Endothelial cell of umbilical vein (primary cell): ENCODE results near the gene TSPEAR. TPM values are rescaled to one million over a fixed set of nuclear protein-coding genes. Genes with fewer than 3 reads are reported as not detected.

ENCODE experiments used
- BruUV-seq: library from RNA; stranded (reverse); fragments of 400-500 nt; replicated peaks from 2 replicates; lab custom pipeline; 2021; lab: Mats Ljungman, UMichigan
- CTCF ChIA-PET: fragments of 300-600, 350-600 bp; sonication (Branson Sonifier 250); formaldehyde crosslinking; loops from one replicate; lab custom pipeline; 2021; ENCODE audit warnings: antibody characterized with exemption, inconsistent platforms; lab: Charles Lee
- POLR2A ChIA-PET: fragments of 300-600, 350-600 bp; sonication (Branson Sonifier 250); formaldehyde crosslinking; loops from one replicate; lab custom pipeline; 2021; ENCODE audit warnings: antibody characterized with exemption, inconsistent platforms; lab: Charles Lee
- DNase-seq: peaks from one replicate; pipeline ENCODE4 v3.0.0-alpha.2; 2011; ENCODE audit warnings: low read depth, low spot score
- FAIRE-seq: peaks from 2 replicates; lab custom pipeline; 2011; peaks lifted over from hg19 to GRCh38; lab: Jason Lieb, UNC
- H2AFZ ChIP-seq: 2 replicates; pipeline ENCODE4 v1.6.0; 2012; ENCODE audit warnings: low read depth, low read length, control low read depth, inconsistent platforms
- H3K27ac ChIP-seq: 2 replicates; pipeline ENCODE4 v1.5.1; 2011; ENCODE audit warnings: low read depth, mild to moderate bottlenecking, control low read depth, low read length, moderate library complexity; ENCODE audit not compliant: insufficient read depth
- H3K27me3 ChIP-seq, 2 experiments: 2 replicates each; pipeline versions ENCODE4 v1.6.0 to v1.6.1; 2011; ENCODE audit warnings: low read length in 2 of 2, mixed read lengths in 1 of 2; ENCODE audit not compliant: control insufficient read depth in 2 of 2, insufficient read depth in 2 of 2
- H3K36me3 ChIP-seq, 2 experiments: 2 replicates in 1 of 2; 3 replicates in 1 of 2; pipeline ENCODE4 v1.5.1; 2011; ENCODE audit warnings: low read length in 2 of 2, mild to moderate bottlenecking in 1 of 2, moderate library complexity in 1 of 2; ENCODE audit not compliant: control insufficient read depth in 2 of 2, insufficient read depth in 2 of 2; ENCODE audit errors: extremely low read depth in 1 of 2
- H3K4me1 ChIP-seq: 3 replicates; pipeline ENCODE4 v1.5.1; 2011; ENCODE audit warnings: mild to moderate bottlenecking, low read length; ENCODE audit not compliant: control insufficient read depth, insufficient read depth; ENCODE audit errors: extremely low read depth
- H3K4me2 ChIP-seq: 2 replicates; pipeline ENCODE4 v1.6.1; 2011; ENCODE audit warnings: low read length, control low read depth, mixed read lengths; ENCODE audit not compliant: insufficient read depth
- H3K4me3 ChIP-seq, 3 experiments: fragments of 200-600 bp in 1 of 3; sonication (generic), shearing (Covaris generic) in 1 of 3; replicated peaks in 1 of 3; 2 replicates each; pipeline ENCODE4 v1.5.1; 2011 to 2016; ENCODE audit warnings: control low read depth in 3 of 3, low read length in 3 of 3, mild to moderate bottlenecking in 2 of 3, inconsistent platforms in 1 of 3, low read depth in 1 of 3, moderate library complexity in 1 of 3; ENCODE audit not compliant: insufficient read depth in 1 of 3
- H3K79me2 ChIP-seq: 2 replicates; pipeline ENCODE4 v1.6.0; 2012; ENCODE audit warnings: low read length, inconsistent platforms; ENCODE audit not compliant: control insufficient read depth, insufficient read depth
- H3K9ac ChIP-seq: replicated peaks from 2 replicates; pipeline ENCODE3; 2011; ENCODE audit warnings: low read length, control low read depth; ENCODE audit not compliant: insufficient read depth; ENCODE audit errors: extremely low read depth
- H3K9me1 ChIP-seq: replicated peaks from 3 replicates; pipeline ENCODE4 v1.6.0; 2011; ENCODE audit warnings: mild to moderate bottlenecking, low read length; ENCODE audit not compliant: control insufficient read depth, insufficient read depth; ENCODE audit errors: extremely low read depth
- H3K9me3 ChIP-seq: replicated peaks from 2 replicates; pipeline ENCODE4 v1.5.1; 2012; ENCODE audit warnings: low read length, inconsistent platforms; ENCODE audit not compliant: control insufficient read depth, insufficient read depth
- H4K20me1 ChIP-seq: replicated peaks from 2 replicates; pipeline ENCODE3; 2011; ENCODE audit warnings: mild to moderate bottlenecking, low read length; ENCODE audit not compliant: control insufficient read depth, insufficient read depth; ENCODE audit errors: extremely low read depth
- CTCF ChIP-seq, 2 donors: IDR thresholded peaks; 1 replicate in 1 of 2; 2 replicates in 1 of 2; pipeline ENCODE4 v1.5.1; 2011; ENCODE audit warnings: low read length in 2 of 2, mild to moderate bottlenecking in 2 of 2, moderate library complexity in 2 of 2, control low read depth in 1 of 2, inconsistent platforms in 1 of 2, low read depth in 1 of 2; ENCODE audit not compliant: insufficient read depth in 1 of 2; ENCODE audit errors: extremely low read depth in 1 of 2
- MAX ChIP-seq: IDR thresholded peaks from 2 replicates; pipeline ENCODE4 v1.6.1; 2011; ENCODE audit not compliant: insufficient read depth, insufficient read length
- MYC ChIP-seq: IDR thresholded peaks from one replicate; pipeline ENCODE4 v1.6.1; 2011; ENCODE audit warnings: mild to moderate bottlenecking, low read depth, low read length
- dilution Hi-C: fragments of 300-500 bp; cut with MboI; formaldehyde crosslinking; loops from one replicate; pipeline ENCODE4 v1.15.0; 2019; ENCODE audit warnings: low sequenced_read_pairs; ENCODE audit not compliant: extremely low pct_ligation_motif_present
- intact Hi-C: fragments of 100-400 bp; cut with micrococcal nuclease; formaldehyde crosslinking; loops from one replicate; pipeline ENCODE4 v1.10.0; 2022
- polyA plus RNA-seq, 4 experiments: library from polyadenylated mRNA; depleted of rRNA in 3 of 4; stranded (reverse) in 3 of 4; unstranded in 1 of 4; fragments of >200 nt; gene quantifications; 2 replicates each; pipeline versions ENCODE4 v1.2.1 to v1.2.3, GENCODE V29; 2011 to 2012; ENCODE audit warnings: missing spikeins in 1 of 4
- total RNA-seq: library from RNA; stranded (reverse); gene quantifications from 2 replicates; pipeline ENCODE4 v1.2.3, GENCODE V29; 2021

Gene TSPEAR
- total and polyA plus RNA-seq, 2 donors (not counting 3 experiments of a cell fraction or from before 2014, with no cell fraction given): 0.01 TPM; not detected in 1

GRCh38 chr21:44730028-44730395 lies 18.6 kb upstream of the TSPEAR start:
- no TSS peak for BruUV-seq

More at GRCh38 chr21:44730028-44730395, 18.6 kb upstream of the TSPEAR start:
- Histone ChIP-seq H3K9ac (no peak overlapping the region), H3K79me2 (no peaks in the 10 kb centered on the region), H4K20me1 (no peaks in the 10 kb centered on the region), H3K4me2 (no peak overlapping the region), H3K4me1 (no peaks in the 10 kb centered on the region), H3K9me3 (no peaks in the 10 kb centered on the region), H3K27ac (no peak overlapping the region), H3K4me3 (no peak overlapping the region), H3K27me3 (peaks cover 7 to 10% of the 10 kb centered on the region in 2 experiments), H2AFZ (no peak overlapping the region), H3K9me1 (no peaks in the 10 kb centered on the region), H3K36me3 (no peaks in the 10 kb centered on the region)
- CTCF ChIA-PET: interaction anchor here (1.7 kb wide), 1 partner anchor 23 kb away, joined by 5 read pairs; no protein-coding TSS in a partner anchor
- POLR2A ChIA-PET: no interaction called here
- dilution Hi-C loops: no loop called here
- no peak for FAIRE-seq
- TF ChIP-seq CTCF (IDR thresholded peaks at IDR 0.05; ENCODE audit: extremely low read depth in 1 of 2, insufficient read depth in 1 of 2, low read depth in 1 of 2, low read length in 2 of 2): no peak
- TF ChIP-seq MAX: no peak
- no peak for TF ChIP-seq MYC
- intact Hi-C loops: no loop called here
- DNase-seq: no peak
